HG03432 (cell line): Measurements from ENCODE around the gene RETSAT.

ENCODE experiments used
- ATAC-seq: cut with Tn5 transposase; IDR thresholded peaks from one replicate; pipeline ENCODE4 v1.9.1; 2021; ENCODE audit warnings: mild to moderate bottlenecking, moderate library complexity; ENCODE audit not compliant: unreplicated experiment

RETSAT gene

GRCh38 chr2:85309699-85310321 lies 44.5 kb downstream of the RETSAT start:
- ATAC-seq = peak; percentile 29

GRCh38 chr2:85308896-85309555 lies 45.3 kb downstream of the RETSAT start:
- no peak for ATAC-seq

GRCh38 chr2:85308201-85308600 lies 46.1 kb downstream of the RETSAT start:
- no peak for ATAC-seq

- no peak for ATAC-seq
Measured at GRCh38 chr2:85307527-85307897, 46.8 kb downstream of the RETSAT start.

- ATAC-seq = no peak
Measured at GRCh38 chr2:85303780-85304531, 50.4 kb downstream of the RETSAT start.

GRCh38 chr2:85302121-85302520 lies 52.2 kb downstream of the RETSAT start:
- ATAC-seq = no peak
